ENCODE measurements around the gene KCNQ1OT1. TPM values are rescaled to one million over a fixed set of nuclear protein-coding genes. Genes with fewer than 3 reads are reported as not detected.
A peak's percentile ranks its signal among the peaks of the same experiment; 100 is the strongest.

Gene KCNQ1OT1
- polyA plus RNA-seq, 3 donors = 0.84 to 2.4 (median 2.3) TPM

- DNase-seq = no peak
These were observed 39.9 kb upstream of the KCNQ1OT1 start for GRCh38 chr11:2739531-2740274.

- DNase-seq = no peak
These were observed 39.0 kb upstream of the KCNQ1OT1 start for GRCh38 chr11:2738551-2739431.

GRCh38 chr11:2737866-2738265 is 38.1 kb upstream of the KCNQ1OT1 start:
- DNase-seq = no peak

GRCh38 chr11:2737226-2737590 is 37.4 kb upstream of the KCNQ1OT1 start:
- DNase-seq = no peak

- no peak for DNase-seq
These were observed 36.9 kb upstream of the KCNQ1OT1 start for GRCh38 chr11:2736577-2737225.

GRCh38 chr11:2735053-2735589 is 35.3 kb upstream of the KCNQ1OT1 start:
- DNase-seq = no peak

- no peak for DNase-seq
These were observed 34.6 kb upstream of the KCNQ1OT1 start for GRCh38 chr11:2734181-2735052.

GRCh38 chr11:2732940-2733628 is 33.3 kb upstream of the KCNQ1OT1 start:
- no peak for DNase-seq

- DNase-seq = no peak
These were observed 32.6 kb upstream of the KCNQ1OT1 start for GRCh38 chr11:2732261-2732939.

GRCh38 chr11:2731130-2732125 is 31.6 kb upstream of the KCNQ1OT1 start:
- no peak for DNase-seq

GRCh38 chr11:2730272-2731129 is 30.7 kb upstream of the KCNQ1OT1 start:
- peak; percentile 74 for DNase-seq

- no peak for DNase-seq
These were observed 30.0 kb upstream of the KCNQ1OT1 start for GRCh38 chr11:2729841-2730240.

- DNase-seq = no peak
These were observed 29.0 kb upstream of the KCNQ1OT1 start for GRCh38 chr11:2728663-2729332.

GRCh38 chr11:2728128-2728662 is 28.4 kb upstream of the KCNQ1OT1 start:
- no peak for DNase-seq

GRCh38 chr11:2726964-2727363 is 27.2 kb upstream of the KCNQ1OT1 start:
- DNase-seq = no peak

GRCh38 chr11:2725368-2726300 is 25.8 kb upstream of the KCNQ1OT1 start:
- peak; percentile 82 for DNase-seq

Measured in renal pelvis (tissue), 4 donors.